Measurements from ENCODE around the gene CFP. TPM values are rescaled to one million over a fixed set of nuclear protein-coding genes. Genes with fewer than 3 reads are reported as not detected.
"Not testable (repeated sequence)": the region's sequence is repeated elsewhere in the genome, so short reads cannot be mapped to it uniquely, and the experiment has no call there.

The CFP gene
- total RNA-seq, 1 experiment from 2014 or later = 1.3 TPM

GRCh38 chrX:47674776-47675175, 45.0 kb upstream of the CFP start:
- no peak overlapping the region for H3K9ac ChIP-seq (ENCODE audit: low read length)
- TF ChIP-seq, protein P1, sequence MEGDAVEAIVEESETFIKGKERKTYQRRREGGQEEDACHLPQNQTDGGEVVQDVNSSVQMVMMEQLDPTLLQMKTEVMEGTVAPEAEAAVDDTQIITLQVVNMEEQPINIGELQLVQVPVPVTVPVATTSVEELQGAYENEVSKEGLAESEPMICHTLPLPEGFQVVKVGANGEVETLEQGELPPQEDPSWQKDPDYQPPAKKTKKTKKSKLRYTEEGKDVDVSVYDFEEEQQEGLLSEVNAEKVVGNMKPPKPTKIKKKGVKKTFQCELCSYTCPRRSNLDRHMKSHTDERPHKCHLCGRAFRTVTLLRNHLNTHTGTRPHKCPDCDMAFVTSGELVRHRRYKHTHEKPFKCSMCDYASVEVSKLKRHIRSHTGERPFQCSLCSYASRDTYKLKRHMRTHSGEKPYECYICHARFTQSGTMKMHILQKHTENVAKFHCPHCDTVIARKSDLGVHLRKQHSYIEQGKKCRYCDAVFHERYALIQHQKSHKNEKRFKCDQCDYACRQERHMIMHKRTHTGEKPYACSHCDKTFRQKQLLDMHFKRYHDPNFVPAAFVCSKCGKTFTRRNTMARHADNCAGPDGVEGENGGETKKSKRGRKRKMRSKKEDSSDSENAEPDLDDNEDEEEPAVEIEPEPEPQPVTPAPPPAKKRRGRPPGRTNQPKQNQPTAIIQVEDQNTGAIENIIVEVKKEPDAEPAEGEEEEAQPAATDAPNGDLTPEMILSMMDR (IDR thresholded peaks at IDR 0.05 in 2 of 3, conservative IDR thresholded peaks at IDR 0.05 in 1 of 3; ENCODE audit: borderline replicate concordance in 1 of 3, insufficient read depth in 1 of 3, low read depth in 2 of 3, low read length in 2 of 3) = no peak
- TF ChIP-seq SRF (IDR thresholded peaks at IDR 0.05; ENCODE audit: low read depth) = no peak
- no peak for TF ChIP-seq EZH2 (IDR thresholded peaks at IDR 0.05)
- TF ChIP-seq TCF7L2 (IDR thresholded peaks at IDR 0.05; ENCODE audit: borderline replicate concordance, extremely low read depth, insufficient read depth, insufficient read length) = no peak
- TF ChIP-seq ZFX (IDR thresholded peaks at IDR 0.05) = no peak
- TF ChIP-seq CBX3 (IDR thresholded peaks at IDR 0.05; ENCODE audit: low read depth) = no peak
- TF ChIP-seq YY1 (IDR thresholded peaks at IDR 0.05; ENCODE audit: extremely low read depth, insufficient replicate concordance, low read depth, low read length) = no peak
- no peak for TF ChIP-seq ZNF274 (IDR thresholded peaks at IDR 0.05; ENCODE audit: low read depth, low read length)
- no peak for TF ChIP-seq SP1 (IDR thresholded peaks at IDR 0.05; ENCODE audit: low read depth)
- no peaks in the 10 kb centered on the region for H4K20me1 ChIP-seq (ENCODE audit: insufficient read depth)
- H3K4me3 ChIP-seq (replicated peaks in 1 of 2; ENCODE audit: low read depth in 1 of 2, low read length in 2 of 2) = no peak overlapping the region
- H3K27me3 ChIP-seq (ENCODE audit: insufficient read depth, low read length) = no peaks in the 10 kb centered on the region
- ChIA-PET CTCF (no interaction called here), POLR2A (no interaction called here), RAD21 (ENCODE audit: low non-redundant PET in 1 of 2, low total read pairs in 2 of 2, uncharacterized antibody in 2 of 2, unreplicated experiment in 2 of 2) (no interaction called here)
- H3K79me2 ChIP-seq (ENCODE audit: insufficient read depth, low read length) = no peaks in the 10 kb centered on the region
- intact Hi-C loops (cut with micrococcal nuclease) = no loop called here
- H3K9me2 ChIP-seq (ENCODE audit: insufficient read depth) = no peaks in the 10 kb centered on the region
- no TSS peak for BruUV-seq (replicated peaks)
- H3K4me2 ChIP-seq (ENCODE audit: low read length) = no peak overlapping the region
- no peaks in the 10 kb centered on the region for H3K4me1 ChIP-seq (ENCODE audit: control insufficient read depth in 1 of 2, insufficient read depth in 2 of 2, low read length in 2 of 2)
- H3K36me3 ChIP-seq (ENCODE audit: control insufficient read depth in 1 of 2, insufficient read depth in 2 of 2, low read length in 2 of 2) = no peaks in the 10 kb centered on the region
- DNase-seq (ENCODE audit: low read depth, low spot score) (no peak), ATAC-seq (no peak)
- H3K9me3 ChIP-seq (ENCODE audit: control insufficient read depth in 1 of 2, insufficient read depth in 1 of 2, low read depth in 1 of 2, low read length in 2 of 2) = no peaks in the 10 kb centered on the region
- H2AFZ ChIP-seq (ENCODE audit: low read depth, low read length, poor library complexity, severe bottlenecking) = no peak overlapping the region
- no peak overlapping the region for H3K27ac ChIP-seq (ENCODE audit: low read depth, low read length)

- H4K20me1 ChIP-seq (ENCODE audit: insufficient read depth); H2AFZ ChIP-seq (ENCODE audit: low read depth, low read length, poor library complexity, severe bottlenecking); H3K9me3 ChIP-seq (ENCODE audit: control insufficient read depth in 1 of 2, insufficient read depth in 1 of 2, low read depth in 1 of 2, low read length in 2 of 2); BruUV-seq (replicated peaks); H3K36me3 ChIP-seq (ENCODE audit: control insufficient read depth in 1 of 2, insufficient read depth in 2 of 2, low read length in 2 of 2); H3K79me2 ChIP-seq (ENCODE audit: insufficient read depth, low read length); H3K9ac ChIP-seq (ENCODE audit: low read length); H3K27me3 ChIP-seq (ENCODE audit: insufficient read depth, low read length); ATAC-seq; CTCF ChIA-PET; H3K4me3 ChIP-seq (replicated peaks in 1 of 2; ENCODE audit: low read depth in 1 of 2, low read length in 2 of 2); intact Hi-C loops (cut with micrococcal nuclease); H3K9me2 ChIP-seq (ENCODE audit: insufficient read depth); H3K4me2 ChIP-seq (ENCODE audit: low read length); RAD21 ChIA-PET (ENCODE audit: low non-redundant PET in 1 of 2, low total read pairs in 2 of 2, uncharacterized antibody in 2 of 2, unreplicated experiment in 2 of 2); H3K27ac ChIP-seq (ENCODE audit: low read depth, low read length); DNase-seq (ENCODE audit: low read depth, low spot score); POLR2A ChIA-PET: not testable (repeated sequence)
- peaks cover 0 to 11% of the 10 kb centered on the region in 2 experiments; a peak in 2 of 4 replicates for H3K4me1 ChIP-seq (ENCODE audit: control insufficient read depth in 1 of 2, insufficient read depth in 2 of 2, low read length in 2 of 2)
Measured at GRCh38 chrX:47665797-47666196, 36.1 kb upstream of the CFP start.
